Smooth muscle cell (in vitro differentiated cells): ENCODE data around the gene ARL10. TPM values are rescaled to one million over a fixed set of nuclear protein-coding genes. Genes with fewer than 3 reads are reported as not detected.

Experiments
- DNase-seq: peaks from one replicate; lab custom pipeline; 2025; ENCODE audit not compliant: unreplicated experiment; lab: John Stamatoyannopoulos, UW
- H2AFZ ChIP-seq: fragments of 200-600 bp; sonication (generic); 2 replicates; pipeline ENCODE4 v1.6.0; 2016; ENCODE audit warnings: antibody characterized with exemption, low read depth, mild to moderate bottlenecking
- H3F3A ChIP-seq: fragments of 200-600 bp; sonication (generic); 2 replicates; pipeline ENCODE4 v1.6.0; 2017; ENCODE audit warnings: antibody characterized with exemption, low read depth
- H3K27ac ChIP-seq: fragments of 200-600 bp; sonication (generic); 2 replicates; pipeline ENCODE4 v1.5.1; 2016; ENCODE audit warnings: low read depth, mild to moderate bottlenecking
- H3K27me3 ChIP-seq: fragments of 200-600 bp; sonication (generic); 2 replicates; pipeline ENCODE4 v1.6.1; 2016; ENCODE audit warnings: low read depth, mild to moderate bottlenecking
- H3K36me3 ChIP-seq: fragments of 200-600 bp; sonication (generic); 2 replicates; pipeline ENCODE4 v1.5.1; 2016; ENCODE audit warnings: low read depth
- H3K4me1 ChIP-seq: fragments of 200-600 bp; sonication (generic); 2 replicates; pipeline ENCODE4 v1.5.1; 2016; ENCODE audit warnings: low read depth
- H3K4me2 ChIP-seq: fragments of 200-600 bp; sonication (generic); 2 replicates; pipeline ENCODE4 v1.6.0; 2016; ENCODE audit warnings: mild to moderate bottlenecking
- H3K4me3 ChIP-seq: fragments of 200-600 bp; sonication (generic); 2 replicates; pipeline ENCODE4 v1.5.1; 2016; ENCODE audit warnings: mild to moderate bottlenecking
- H3K79me2 ChIP-seq: fragments of 200-600 bp; sonication (generic); 2 replicates; pipeline ENCODE4 v1.6.0; 2016; ENCODE audit warnings: low read depth, mild to moderate bottlenecking
- H3K9ac ChIP-seq: fragments of 200-600 bp; sonication (generic); 2 replicates; pipeline ENCODE4 v1.6.0; 2016; ENCODE audit warnings: low read depth
- H3K9me3 ChIP-seq: fragments of 200-600 bp; sonication (generic); replicated peaks from 2 replicates; pipeline ENCODE4 v1.5.1; 2016; ENCODE audit warnings: low read depth
- H4K20me1 ChIP-seq: fragments of 200-600 bp; sonication (generic); 2 replicates; pipeline ENCODE4 v1.6.0; 2016; ENCODE audit warnings: low read depth
- CTCF ChIP-seq: fragments of 200-600 bp; sonication (generic); IDR thresholded peaks from 2 replicates; pipeline ENCODE4 v1.5.1; 2017; ENCODE audit warnings: borderline replicate concordance, mild to moderate bottlenecking, antibody characterized with exemption; ENCODE audit not compliant: insufficient read depth, poor library complexity, severe bottlenecking
- WGBS: methylation state at CpG from one replicate; pipeline ENCODE4 v1.1.7; 2016; ENCODE audit warnings: low lambda C conversion rate; 5-methylcytosine and 5-hydroxymethylcytosine counted together
- polyA plus RNA-seq: library from polyadenylated mRNA; unstranded; fragments of >200 nt; fragmentation: Nextera tagmentation; extraction: Ambion mirVana; gene quantifications from 2 replicates; pipeline ENCODE4 v1.2.1, GENCODE V29; 2016
- total RNA-seq: library from RNA; depleted of rRNA; stranded (reverse); fragments of >200 nt; gene quantifications from 2 replicates; pipeline ENCODE4 v1.2.3, GENCODE V29; 2014

ARL10 gene
- total and polyA plus RNA-seq, 2 experiments from 2014 or later = 5.6 to 10.7 TPM

DNA sequence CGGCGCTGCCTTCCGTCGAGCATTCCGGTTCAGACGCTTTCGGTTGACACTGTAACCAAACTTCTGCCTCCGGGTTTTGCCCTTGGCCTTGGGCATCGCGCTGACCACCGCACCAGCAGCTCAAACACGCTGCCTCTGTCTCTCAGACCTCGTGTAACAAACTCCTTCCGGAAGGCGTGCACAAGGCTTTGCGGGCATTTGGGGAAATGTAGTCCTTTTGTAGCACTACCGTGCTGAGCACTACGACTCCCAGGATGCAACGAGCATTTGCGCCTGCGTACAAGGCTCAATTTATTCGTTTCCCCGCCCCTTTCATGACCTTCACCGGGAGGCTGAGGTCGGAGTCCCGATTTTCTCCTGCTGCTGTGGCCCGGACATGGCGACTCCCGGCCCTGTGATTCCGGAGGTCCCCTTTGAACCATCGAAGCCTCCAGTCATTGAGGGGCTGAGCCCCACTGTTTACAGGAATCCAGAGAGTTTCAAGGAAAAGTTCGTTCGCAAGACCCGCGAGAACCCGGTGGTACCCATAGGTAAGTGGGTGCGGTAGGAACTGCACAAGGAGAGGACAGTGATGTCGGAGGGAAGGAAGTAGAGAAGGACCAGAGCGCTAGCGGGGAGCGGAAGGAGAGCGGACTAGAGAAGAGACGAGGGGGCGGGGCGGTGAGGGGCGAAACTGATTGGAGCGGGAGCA, 23.3 kb downstream of the ARL10 start, which contains the start of the genes HIGD2A and NOP16:
HIGD2A (plus strand) TSS at position 308 of the 691 bp plus-strand sequence; CDS start at position 377, 69 bp downstream.
NOP16 (minus strand) TSS at position 155 of the 691 bp plus-strand sequence; CDS start at position 96, 59 bp downstream.
- DNase-seq = peak; percentile 94
- H3K4me3 ChIP-seq = peak within 1 kb of the TSS; percentile 64
- H3K27ac ChIP-seq = peak within 1 kb of the TSS; percentile 81
- H2AFZ ChIP-seq = no peak within 1 kb of the TSS
- H3K27me3 ChIP-seq = no peaks in the 10 kb centered on the region
- H4K20me1 ChIP-seq = no peaks in the 10 kb centered on the region
- peak within 1 kb of the TSS; percentile 99 for H3K4me2 ChIP-seq
- no peaks in the 10 kb centered on the region for H3K9me3 ChIP-seq
- under 1% methylated on average over 46 of the region's 47 CpGs for WGBS
- H3K4me1 ChIP-seq = peaks cover 14% of the 10 kb centered on the region
- no peaks in the 10 kb centered on the region for H3F3A ChIP-seq
- H3K36me3 ChIP-seq = peaks cover 3% of the 10 kb centered on the region
- TF ChIP-seq CTCF = no peak
- peak within 1 kb of the TSS; percentile 78 for H3K9ac ChIP-seq
- peaks cover 29% of the 10 kb centered on the region for H3K79me2 ChIP-seq

- Histone ChIP-seq H3K4me1 (peaks cover 14% of the 10 kb centered on the region), H3K36me3 (peaks cover 3% of the 10 kb centered on the region), H3K79me2 (peaks cover 29% of the 10 kb centered on the region), H4K20me1 (no peaks in the 10 kb centered on the region), H2AFZ (no peak overlapping the region), H3K27ac (peak overlapping the region; percentile 81), H3K4me3 (peak overlapping the region; percentile 64), H3K27me3 (no peaks in the 10 kb centered on the region), H3F3A (no peaks in the 10 kb centered on the region), H3K9ac (peak overlapping the region; percentile 53), H3K9me3 (no peaks in the 10 kb centered on the region), H3K4me2 (peak overlapping the region; percentile 99)
- DNase-seq = no peak
- 32% methylated on average over 37 of the region's 41 CpGs for WGBS
- TF ChIP-seq CTCF = no peak
These were observed 24.1 kb downstream of the ARL10 start for GRCh38 chr5:176389135-176390123.

DNA sequence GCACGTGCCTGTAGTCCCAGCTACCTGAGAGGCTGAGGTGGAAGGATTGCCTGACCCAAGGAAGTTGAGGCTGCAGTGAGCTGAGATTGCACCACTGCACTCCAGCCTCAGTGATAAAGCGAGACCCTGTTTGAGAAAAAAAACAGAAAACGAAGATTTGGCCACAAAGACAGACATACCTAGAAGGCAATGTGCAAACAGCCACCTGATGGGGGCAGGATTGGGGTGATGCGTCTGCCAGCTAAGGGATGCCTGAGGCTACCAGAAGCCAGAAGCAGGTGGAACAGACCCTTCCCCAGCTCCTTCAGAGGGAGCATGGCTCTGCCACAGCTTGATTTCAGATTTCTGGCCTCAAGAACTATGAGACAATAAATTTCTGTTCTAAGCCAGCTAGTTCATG, 26.2 kb downstream of the ARL10 start:
- Histone ChIP-seq H3K4me1 (peaks cover 14% of the 10 kb centered on the region), H3K36me3 (no peaks in the 10 kb centered on the region), H4K20me1 (no peaks in the 10 kb centered on the region), H3K79me2 (peaks cover 16% of the 10 kb centered on the region), H3K9me3 (no peaks in the 10 kb centered on the region), H2AFZ (no peak overlapping the region), H3K4me3 (no peak overlapping the region), H3F3A (no peaks in the 10 kb centered on the region), H3K27me3 (no peaks in the 10 kb centered on the region), H3K4me2 (no peak overlapping the region), H3K27ac (no peak overlapping the region), H3K9ac (no peak overlapping the region)
- DNase-seq = no peak
- no peak for TF ChIP-seq CTCF
- 97% methylated on average over 4 of the region's 4 CpGs for WGBS
